Right cardiac atrium (tissue), 5 donors: ENCODE results near the gene CHST13. TPM values are rescaled to one million over a fixed set of nuclear protein-coding genes. Genes with fewer than 3 reads are reported as not detected.
"Not testable (repeated sequence)": the region's sequence is repeated elsewhere in the genome, so short reads cannot be mapped to it uniquely, and the experiment has no call there.

Experiments used
- ATAC-seq, 2 donors: fragments of 200-7000 bp; cut with Tn5 transposase; one replicate each; pipeline versions ENCODE4 v1.8.0 to v1.9.1; 2020; ENCODE audit warnings: moderate library complexity in 2 of 2, mild to moderate bottlenecking in 1 of 2
- DNase-seq, 3 donors: peaks; one replicate each; pipeline ENCODE4 v3.0.0-alpha.2; 2020
- H3K27ac ChIP-seq: one replicate; pipeline ENCODE4 v1.5.1; 2013; ENCODE audit warnings: mild to moderate bottlenecking, low read length, control low read depth, moderate library complexity
- H3K27me3 ChIP-seq: one replicate; pipeline ENCODE4 v1.6.1; 2013; ENCODE audit not compliant: control insufficient read depth, insufficient read depth
- H3K4me1 ChIP-seq: one replicate; pipeline ENCODE4 v1.6.1; 2013; ENCODE audit warnings: low read length; ENCODE audit not compliant: control insufficient read depth, insufficient read depth
- H3K4me3 ChIP-seq: one replicate; pipeline ENCODE4 v1.5.1; 2013; ENCODE audit warnings: low read length, control low read depth
- H3K9me3 ChIP-seq: one replicate; pipeline ENCODE4 v1.6.1; 2013; ENCODE audit warnings: low read length; ENCODE audit not compliant: control insufficient read depth
- WGBS: extraction: QIAGEN DNeasy Blood & Tissue Kit; methylation state at CpG from one replicate; pipeline ENCODE4 v1.1.7; 2013; 5-methylcytosine and 5-hydroxymethylcytosine counted together
- intact Hi-C, 4 donors: fragments of 100-400 bp; cut with DNase I; formaldehyde crosslinking; loops; one replicate each; pipeline versions ENCODE4 v1.11.0 to v1.14.0; 2022 to 2023
- polyA plus RNA-seq: library from polyadenylated mRNA; stranded (reverse); fragments of 200-250 nt; gene quantifications from one replicate; pipeline ENCODE4 v1.2.3, GENCODE V29; 2013
- total RNA-seq, 4 donors: library from RNA; stranded (reverse); fragmentation: NEBNext Ultra II Directional; extraction: Animal tissue kit (Norgen Biotek cat#: 25700); gene quantifications; one replicate each; pipeline ENCODE4 v1.2.1, GENCODE V29; 2021
- donor health status: healthy with polysubstance abuse.
- donor health status: DM: no; HTN: yes; CAD: no.
- donor health status: DM: no; HTN: no; CAD: no.
- donor health status: DM: no; HTN: yes; CAD: no; lungs with severe emphysema.
- donor health status: DM: yes; HTN: yes; CAD: no.

CHST13 gene
- total and polyA plus RNA-seq, 5 donors, result 0.11 to 0.59 (median 0.27) TPM; not detected in 1

DNA sequence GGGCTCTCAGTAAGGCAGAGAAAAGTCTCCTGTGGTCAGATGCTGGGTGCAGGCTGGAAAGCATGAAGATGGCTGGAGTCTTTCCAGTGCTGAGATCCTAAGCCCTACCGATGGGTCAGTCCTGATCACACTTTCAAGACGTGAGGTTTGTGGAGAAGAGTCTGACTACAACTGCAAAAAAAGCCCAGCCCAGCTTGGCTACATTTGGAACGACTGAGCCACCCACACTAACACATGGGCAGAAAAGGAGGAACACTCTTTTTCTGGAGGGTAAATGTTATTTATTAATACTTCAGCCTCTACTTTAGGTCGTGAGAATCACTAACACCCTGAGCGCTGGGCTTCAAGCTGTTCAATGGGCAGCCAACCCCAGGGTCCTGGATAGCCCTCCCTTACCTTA is 56.8 kb downstream of the CHST13 start:
- H3K27me3 ChIP-seq, result no peaks in the 10 kb centered on the region
- no peak overlapping the region for H3K4me3 ChIP-seq
- 81% methylated on average over 5 of the region's 5 CpGs for WGBS
- H3K9me3 ChIP-seq, result no peaks in the 10 kb centered on the region
- DNase-seq (no peak), ATAC-seq (no peak)
- intact Hi-C loops, result no loop called here
- H3K4me1 ChIP-seq, result no peaks in the 10 kb centered on the region
- no peak overlapping the region for H3K27ac ChIP-seq

DNA sequence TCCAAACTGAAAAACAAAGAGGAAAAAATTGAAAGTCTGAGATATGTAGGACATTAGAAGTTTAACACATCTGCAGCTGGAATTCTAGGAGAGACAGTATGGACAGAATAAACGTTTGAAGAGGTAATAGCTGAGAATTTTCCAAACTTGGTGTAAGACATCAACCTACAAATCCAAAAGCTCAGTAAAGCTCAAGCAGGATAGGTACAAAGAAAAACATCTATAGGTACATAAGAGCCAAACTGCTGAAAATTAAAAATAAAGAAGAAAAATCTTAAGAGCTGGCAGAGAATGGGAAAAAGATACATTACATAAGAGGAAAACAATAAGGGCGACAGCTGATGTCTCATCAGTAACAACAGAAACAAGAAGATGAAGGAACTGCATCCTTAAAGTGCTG is 57.6 kb downstream of the CHST13 start:
- Histone ChIP-seq H3K27ac (no peak overlapping the region), H3K4me1 (no peaks in the 10 kb centered on the region), H3K4me3 (no peak overlapping the region), H3K9me3 (no peaks in the 10 kb centered on the region), H3K27me3 (no peaks in the 10 kb centered on the region)
- DNase-seq, result no peak
- ATAC-seq, result no peak
- intact Hi-C loops, result no loop called here
- WGBS, result 78% methylated on average over 2 of the region's 2 CpGs

DNA sequence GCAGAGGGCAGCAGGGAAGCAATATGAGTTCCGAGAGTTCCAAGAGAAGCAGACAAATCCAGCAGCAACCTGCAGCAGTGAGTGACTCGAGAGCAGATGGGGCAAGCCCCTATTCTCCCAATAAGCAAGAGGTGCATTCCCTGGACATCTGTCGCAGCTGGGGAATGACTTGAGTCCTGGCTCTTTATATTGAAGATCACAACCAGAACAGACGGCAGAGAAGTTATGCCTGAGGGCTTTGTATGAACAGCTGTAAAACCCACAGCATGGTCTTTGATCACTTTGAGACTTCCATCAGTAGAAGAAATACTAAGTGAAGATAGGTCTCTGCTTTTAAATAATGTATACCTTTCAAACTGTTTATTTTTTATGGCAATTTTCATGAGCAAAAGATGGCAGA is 58.4 kb downstream of the CHST13 start:
- whole genome bisulfite sequencing, result 85% methylated on average over 4 of the region's 4 CpGs
- ATAC-seq (no peak), DNase-seq (no peak)
- intact Hi-C loops, result no loop called here
- no peaks in the 10 kb centered on the region for H3K4me1 ChIP-seq
- no peaks in the 10 kb centered on the region for H3K27me3 ChIP-seq
- H3K4me3 ChIP-seq, result no peak overlapping the region
- no peaks in the 10 kb centered on the region for H3K9me3 ChIP-seq
- no peak overlapping the region for H3K27ac ChIP-seq

DNA sequence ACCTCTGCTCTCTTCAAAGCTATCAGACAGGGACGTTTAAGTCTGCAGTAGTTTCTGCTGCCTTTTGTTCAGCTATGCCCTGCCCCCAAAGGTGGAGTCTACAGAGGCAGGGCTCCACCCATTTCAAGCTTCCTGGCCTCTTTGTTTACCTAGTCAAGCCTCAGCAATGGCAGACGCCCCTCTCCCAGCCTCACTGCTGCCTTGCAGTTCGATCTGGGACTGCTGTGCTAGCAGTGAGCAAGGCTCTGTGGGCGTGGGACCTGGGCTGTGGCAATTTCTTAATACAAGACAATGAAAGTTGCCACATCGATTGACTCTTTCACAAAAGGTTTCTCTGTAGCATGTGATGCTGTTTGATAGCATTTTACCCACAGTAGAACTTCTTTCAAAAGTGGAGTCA is 67.6 kb downstream of the CHST13 start:
- H3K4me1 ChIP-seq, DNase-seq, H3K27ac ChIP-seq, intact Hi-C loops, ATAC-seq, H3K27me3 ChIP-seq, H3K9me3 ChIP-seq, H3K4me3 ChIP-seq: not testable (repeated sequence)
- WGBS, result 68% methylated on average over 5 of the region's 5 CpGs

Other genes starting within 250 kb of the CHST13 start
- gene KLF15, start 166.7 kb upstream of the CHST13 start, total RNA-seq, result 10 to 100 TPM; 24.0 to 38.4 (median 31.1) TPM
- 36.2 TPM for gene KLF15, start 166.7 kb upstream of the CHST13 start, polyA plus RNA-seq
- not detected for gene CFAP100, start 129.2 kb upstream of the CHST13 start, total RNA-seq
- not detected for gene CFAP100, start 129.2 kb upstream of the CHST13 start, polyA plus RNA-seq
- gene ZXDC, start 48.3 kb upstream of the CHST13 start, total RNA-seq, result 10 to 100 TPM; 17.8 to 21.6 (median 19.7) TPM
- 8.2 TPM for gene ZXDC, start 48.3 kb upstream of the CHST13 start, polyA plus RNA-seq
- gene UROC1, start 6.4 kb upstream of the CHST13 start, total RNA-seq, result not detected
- not detected for gene UROC1, start 6.4 kb upstream of the CHST13 start, polyA plus RNA-seq
- gene C3orf22, start 34.8 kb downstream of the CHST13 start, total RNA-seq, result not detected
- not detected for gene C3orf22, start 34.8 kb downstream of the CHST13 start, polyA plus RNA-seq
- gene TXNRD3, start 131.0 kb downstream of the CHST13 start, total RNA-seq, result 1 to 10 TPM; 7.0 to 9.1 (median 7.9) TPM
- gene TXNRD3, start 131.0 kb downstream of the CHST13 start, polyA plus RNA-seq, result 3.8 TPM
- gene CHCHD6, start 180.1 kb downstream of the CHST13 start, total RNA-seq, result 10 to 100 TPM in 1 of 4 donors, 1 to 10 TPM in 3; 7.1 to 10.5 (median 8.6) TPM
- 9.3 TPM for gene CHCHD6, start 180.1 kb downstream of the CHST13 start, polyA plus RNA-seq